CD4-positive, alpha-beta T cell treated with Interleukin-15 for 4 hours (primary cell): ENCODE measurements around the gene TTLL11.
A peak's percentile ranks its signal among the peaks of the same experiment; 100 is the strongest.
"Not testable (repeated sequence)": the region's sequence is repeated elsewhere in the genome, so short reads cannot be mapped to it uniquely, and the experiment has no call there.

ENCODE experiments used
- DNase-seq: peaks from one replicate; pipeline ENCODE4 v3.0.0-alpha.2; 2020; ENCODE audit warnings: low spot score

The TTLL11 gene

DNA sequence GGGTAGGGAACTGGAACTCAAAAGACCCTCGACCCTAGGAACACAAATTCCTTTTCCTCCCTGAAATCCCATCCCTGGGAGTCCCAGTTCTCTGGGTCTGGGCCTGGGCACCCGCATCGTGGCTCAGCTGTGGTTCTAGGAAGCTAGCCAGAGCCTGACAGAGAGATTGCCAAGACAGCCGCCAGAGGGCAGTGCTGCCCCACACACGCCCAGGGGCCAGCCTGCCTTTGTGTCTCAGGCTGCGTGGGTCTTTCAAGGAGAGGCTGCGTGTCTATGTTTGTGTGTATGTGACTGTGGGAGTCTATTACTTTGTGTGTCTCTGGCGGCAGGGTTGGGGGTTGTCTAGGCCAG, 32.0 kb upstream of the TTLL11 start:
- peak; percentile 74 for DNase-seq

DNA sequence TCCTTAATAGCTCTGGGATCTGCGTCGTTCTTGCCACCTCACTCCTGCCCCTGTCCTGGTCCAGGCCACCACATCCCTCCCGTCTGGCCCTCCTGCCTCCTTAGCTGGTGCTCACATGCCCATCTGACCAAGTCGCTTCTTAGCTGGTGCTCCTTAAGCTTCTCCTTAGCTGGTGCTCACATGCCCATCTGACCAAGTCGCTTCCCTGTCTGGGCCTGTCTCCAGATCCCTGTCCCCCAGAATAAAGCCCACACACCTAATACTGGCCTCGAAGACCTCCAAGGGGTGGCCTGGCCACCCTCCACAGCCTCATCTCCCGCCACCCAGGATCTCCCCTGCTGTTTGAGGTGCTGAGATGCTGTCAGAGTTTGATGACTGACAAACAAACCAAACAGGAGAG, 31.4 kb upstream of the TTLL11 start:
- DNase-seq = no peak

GRCh38 chr9:122124048-122124447, 30.9 kb upstream of the TTLL11 start:
- no peak for DNase-seq

- DNase-seq = peak; percentile 65
Observed at GRCh38 chr9:122122903-122123632, 30.0 kb upstream of the TTLL11 start.

DNA sequence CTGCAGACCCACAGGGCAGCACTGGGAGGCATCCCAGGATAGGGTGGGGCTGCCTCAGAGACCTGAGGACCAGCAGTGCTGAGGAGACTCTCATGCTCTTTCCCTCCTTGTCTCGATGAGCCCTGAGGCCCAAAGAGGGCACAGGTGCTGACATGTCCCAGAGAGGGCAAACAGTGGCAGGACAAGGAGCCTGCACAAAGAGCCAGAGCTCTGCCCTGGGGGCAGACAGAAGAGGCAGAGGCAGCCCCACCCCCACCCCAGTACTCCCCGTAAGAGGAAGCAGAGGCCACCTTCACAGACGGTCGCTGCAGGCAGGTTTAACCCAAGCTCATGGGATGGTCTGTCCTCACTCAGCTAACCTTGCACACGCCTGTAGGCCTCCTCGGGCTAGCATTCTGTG, 29.4 kb upstream of the TTLL11 start:
- no peak for DNase-seq

DNA sequence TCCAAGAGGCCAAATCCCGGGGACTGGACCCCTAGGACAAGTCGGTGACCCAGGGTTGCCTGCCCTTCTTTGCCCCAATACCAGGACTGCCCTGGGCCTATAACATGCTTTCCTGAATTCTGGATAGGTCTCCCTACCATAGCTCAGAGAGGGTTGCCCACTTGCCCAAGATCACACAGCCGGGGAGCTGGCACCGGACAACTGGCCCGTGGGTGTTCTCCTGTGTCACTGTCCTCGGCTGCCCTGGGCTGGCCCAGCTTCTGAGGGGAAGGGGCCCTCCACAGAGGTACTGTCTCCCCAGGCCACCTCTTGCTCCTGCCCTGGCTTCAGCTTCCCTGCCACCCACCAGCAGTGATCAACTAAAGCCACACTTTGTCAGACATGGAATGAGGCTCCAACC, 28.8 kb upstream of the TTLL11 start:
- DNase-seq = no peak

DNA sequence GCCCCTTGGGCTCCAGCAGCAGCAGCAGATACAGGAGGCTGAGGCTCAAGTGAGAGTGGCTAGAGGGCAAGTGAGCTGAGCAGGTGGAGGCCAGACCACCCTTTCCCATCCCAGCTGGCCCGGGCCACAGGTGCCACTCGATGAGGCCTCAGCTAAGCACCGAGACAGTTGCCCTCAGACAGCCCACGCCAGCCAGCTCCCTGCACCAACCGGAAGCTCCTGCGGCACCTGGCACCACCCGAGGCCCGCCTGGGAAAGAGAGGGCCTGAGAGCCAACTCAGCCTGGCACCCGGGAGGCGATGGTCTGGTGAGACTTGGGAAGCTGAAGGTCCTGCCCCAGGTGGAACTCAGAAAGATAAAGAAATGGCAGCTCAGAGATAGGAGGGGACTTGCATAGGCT, 28.3 kb upstream of the TTLL11 start:
- DNase-seq = no peak

DNA sequence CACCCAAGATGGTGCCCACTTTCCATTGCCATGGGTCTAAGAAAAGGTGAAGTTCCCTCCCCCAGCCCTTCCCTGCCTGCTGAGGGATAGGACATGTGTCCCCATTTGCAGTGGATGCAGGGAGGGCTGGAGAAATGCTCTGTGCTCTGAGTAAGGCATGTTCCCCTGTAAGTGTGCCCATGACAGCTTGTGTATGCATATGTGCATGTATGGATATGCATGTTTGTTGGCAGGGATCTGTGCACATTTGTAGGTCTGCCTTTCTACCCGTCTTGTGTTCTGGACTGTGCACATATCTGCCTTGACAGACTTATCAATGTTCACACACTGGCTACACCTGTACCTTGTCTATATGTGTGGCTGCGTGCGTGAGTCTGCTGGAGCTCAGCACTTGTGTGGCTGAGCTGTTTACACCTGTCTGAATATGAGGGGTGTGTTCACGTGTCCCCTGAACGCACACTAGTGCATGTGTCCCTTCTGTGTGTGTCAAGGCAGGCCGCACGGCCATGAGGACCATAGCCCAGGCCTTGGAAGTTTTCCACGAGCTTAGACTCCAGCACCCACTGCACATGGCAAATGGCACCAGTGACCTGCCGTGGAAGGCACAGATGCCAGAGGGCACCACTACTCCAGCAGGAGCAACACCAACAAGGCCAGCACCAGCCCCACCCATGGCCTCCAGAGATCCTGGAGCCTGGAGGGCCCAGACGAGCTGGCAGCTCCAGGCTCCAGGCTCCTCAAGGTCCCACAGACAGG, 27.4 kb upstream of the TTLL11 start:
- DNase-seq = no peak

GRCh38 chr9:122119721-122120120, 26.6 kb upstream of the TTLL11 start:
- no peak for DNase-seq

GRCh38 chr9:122119166-122119521, 26.0 kb upstream of the TTLL11 start:
- DNase-seq = no peak

- no peak for DNase-seq
Observed at GRCh38 chr9:122118343-122119165, 25.4 kb upstream of the TTLL11 start.

- DNase-seq = not testable (repeated sequence)
Observed at GRCh38 chr9:122117241-122117640, 24.1 kb upstream of the TTLL11 start.

DNA sequence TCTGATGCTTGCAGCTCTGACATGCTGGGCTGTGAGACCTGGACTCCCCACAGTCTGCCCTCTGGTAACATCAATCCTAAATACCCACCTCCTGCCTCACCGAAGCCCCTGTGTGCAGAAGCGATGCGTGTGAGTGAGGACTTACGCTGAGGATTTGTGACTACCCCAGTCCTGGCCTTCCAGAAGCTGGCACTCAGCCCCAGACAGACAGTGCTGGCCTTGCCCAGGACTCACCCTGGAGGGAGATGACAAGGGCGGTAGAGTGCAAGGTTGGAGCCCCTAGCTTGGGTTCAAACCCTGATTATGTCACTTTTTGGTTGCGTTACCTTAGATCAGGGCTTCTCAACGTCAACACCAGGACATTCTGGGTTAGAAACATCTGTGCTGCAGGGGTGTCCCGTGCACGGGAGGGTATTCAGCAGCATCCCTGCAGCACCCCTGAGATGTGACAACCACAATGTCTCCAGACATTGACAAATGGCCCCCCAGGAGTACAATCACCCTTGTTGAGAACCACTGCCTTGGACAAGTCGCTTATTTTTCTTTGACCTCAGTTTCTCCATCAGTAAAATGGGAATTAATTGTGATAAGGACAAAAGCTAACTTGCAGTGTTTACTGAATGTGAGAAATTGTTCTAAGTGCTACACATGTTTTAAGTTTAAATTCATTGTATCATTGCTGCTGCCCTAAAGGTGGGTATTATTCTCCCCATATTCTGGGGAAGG, 23.5 kb upstream of the TTLL11 start:
- no peak for DNase-seq

DNA sequence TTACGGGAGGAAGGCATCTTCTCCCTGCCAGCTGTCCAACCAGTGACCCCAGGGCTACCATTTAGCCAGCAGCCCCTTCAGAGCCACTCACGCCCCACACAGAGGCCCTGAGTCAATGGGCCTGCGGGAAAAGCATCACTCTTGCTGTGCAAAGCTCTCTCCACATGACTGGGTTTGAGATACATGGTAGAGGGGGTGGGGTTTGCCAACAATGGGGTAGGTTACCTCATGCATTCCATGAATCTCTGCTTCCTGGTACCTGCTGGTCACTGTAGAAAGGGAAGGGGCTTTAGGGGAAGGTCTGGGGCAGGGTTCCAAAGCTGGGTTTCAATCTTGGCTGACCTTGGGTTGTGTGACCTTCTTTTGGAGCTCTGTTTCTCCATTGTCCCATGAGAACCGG, 22.9 kb upstream of the TTLL11 start:
- DNase-seq = no peak

GRCh38 chr9:122115176-122116035, 22.3 kb upstream of the TTLL11 start:
- no peak for DNase-seq

DNA sequence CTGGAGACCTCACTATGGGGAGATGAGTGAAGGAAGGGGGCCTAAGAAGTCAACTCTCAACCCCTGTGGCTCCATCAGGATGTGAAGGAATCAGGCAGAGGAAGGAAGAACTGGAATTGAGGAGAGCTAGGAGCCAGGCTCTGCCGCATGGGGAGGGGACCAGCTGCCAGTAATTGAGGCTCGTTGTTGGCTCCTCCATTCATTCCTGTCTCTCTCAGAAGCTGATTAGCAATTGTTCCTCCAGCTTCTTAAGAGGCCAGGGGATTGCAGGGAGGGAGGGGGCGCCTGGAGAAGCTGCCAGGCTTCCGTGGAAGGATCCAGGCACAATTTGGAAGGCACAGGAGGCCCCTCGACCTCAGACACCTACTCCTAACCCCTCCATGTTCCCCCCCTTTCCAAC, 20.5 kb upstream of the TTLL11 start:
- no peak for DNase-seq

DNA sequence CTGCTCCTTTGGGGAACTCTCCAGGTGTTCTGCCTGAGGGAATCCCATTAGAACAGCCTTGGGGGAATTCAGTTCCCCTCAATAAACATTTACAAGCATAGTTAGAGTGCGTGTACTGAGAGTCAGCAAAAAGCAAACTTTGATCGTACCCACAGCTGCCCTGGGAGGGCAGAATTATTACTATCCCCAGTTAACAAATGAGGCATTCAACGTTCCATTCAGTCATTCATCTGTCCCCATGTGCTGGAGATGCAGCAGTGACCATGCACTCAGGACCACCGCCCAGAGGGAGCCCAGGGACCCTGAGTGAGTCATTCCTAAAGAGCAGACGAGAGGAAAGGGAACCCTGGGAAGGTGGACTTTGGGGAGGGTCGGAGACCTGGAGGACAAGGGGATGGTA, 19.1 kb upstream of the TTLL11 start:
- DNase-seq = no peak

DNA sequence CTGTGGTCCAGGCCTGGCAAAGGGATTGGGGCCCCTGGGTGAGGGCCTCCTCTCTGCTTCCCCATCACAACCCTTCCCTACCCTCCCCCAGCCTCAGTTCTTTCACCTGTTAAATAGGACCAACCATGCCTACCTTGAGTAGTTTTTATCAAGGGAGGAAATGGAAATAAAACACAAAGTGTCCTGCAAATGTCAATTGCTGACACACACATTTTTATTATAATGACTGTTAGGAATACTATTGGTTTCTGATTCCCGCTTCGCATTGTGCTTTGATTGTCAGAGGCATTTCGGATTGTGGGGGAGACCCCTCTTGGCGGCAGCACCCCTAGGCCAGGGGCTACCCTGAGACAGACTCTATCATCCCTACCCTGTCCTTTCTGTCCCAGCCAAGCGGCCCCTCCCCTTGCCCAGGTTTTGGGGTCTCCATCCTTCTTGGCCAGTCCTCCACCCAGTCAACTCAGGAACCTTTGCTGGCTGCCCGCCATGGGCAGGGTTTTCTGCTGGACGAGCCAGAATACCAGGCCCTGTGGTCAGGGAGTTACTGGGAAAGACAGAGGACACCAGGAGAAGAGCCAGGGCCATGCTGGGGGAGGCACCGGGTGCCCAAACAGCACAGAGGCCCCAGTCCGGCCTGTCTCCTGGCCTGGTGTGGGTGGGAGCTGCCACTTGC, 18.4 kb upstream of the TTLL11 start:
- no peak for DNase-seq

DNA sequence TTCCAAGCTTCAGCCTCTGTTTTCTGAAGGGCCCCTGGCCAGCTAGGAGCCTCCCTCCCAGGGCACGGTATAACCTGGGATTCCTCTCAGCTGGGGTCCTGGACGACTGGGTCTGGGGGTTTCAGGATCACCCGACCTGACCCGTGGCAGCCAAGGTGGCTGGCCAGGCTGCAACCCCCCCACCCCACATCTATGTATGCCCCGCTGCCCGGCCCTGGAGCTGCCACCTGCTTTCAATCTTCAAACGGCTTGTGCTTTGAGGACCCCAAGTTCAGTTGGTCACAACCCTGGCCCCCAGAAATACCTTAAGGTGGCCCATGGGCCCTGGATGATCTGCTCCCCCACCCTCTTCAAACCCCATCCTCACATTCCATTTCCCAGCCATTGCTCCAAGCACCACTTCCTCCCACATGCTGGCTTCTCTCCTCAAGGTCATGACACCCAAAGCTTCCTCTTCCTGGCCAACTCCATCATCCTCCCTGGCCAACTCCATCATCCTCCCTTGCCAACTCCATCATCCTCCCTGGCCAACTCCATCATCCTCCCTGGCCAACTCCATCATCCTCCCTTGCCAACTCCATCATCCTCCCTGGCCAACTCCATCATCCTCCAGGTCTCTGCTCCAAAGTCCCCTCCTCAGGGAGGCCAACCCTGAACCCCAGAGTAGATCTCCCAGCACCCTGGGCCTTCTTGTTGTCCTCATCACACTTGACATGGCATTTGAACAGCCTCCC, 17.2 kb upstream of the TTLL11 start:
- no peak for DNase-seq
